Liver (tissue), 9 donors: ENCODE measurements around the gene NBAS. TPM values are rescaled to one million over a fixed set of nuclear protein-coding genes. Genes with fewer than 3 reads are reported as not detected.
"Not testable (repeated sequence)": the region's sequence is repeated elsewhere in the genome, so short reads cannot be mapped to it uniquely, and the experiment has no call there.

Source experiments
- DNase-seq: peaks from one replicate; pipeline ENCODE4 v3.0.0-alpha.2; 2017; ENCODE audit warnings: low spot score
- H3K27ac ChIP-seq, 2 donors: one replicate each; pipeline ENCODE4 v1.7.0; 2013; ENCODE audit warnings: inconsistent platforms in 2 of 2, low read length in 2 of 2, control low read depth in 1 of 2, low read depth in 1 of 2, mild to moderate bottlenecking in 1 of 2
- H3K27me3 ChIP-seq, 4 donors: one replicate each; pipeline versions ENCODE4 v1.6.1 to v1.7.0; 2013; ENCODE audit warnings: low read length in 3 of 4, inconsistent platforms in 1 of 4, mild to moderate bottlenecking in 1 of 4, moderate library complexity in 1 of 4; ENCODE audit not compliant: control insufficient read depth in 4 of 4, insufficient read depth in 4 of 4
- H3K36me3 ChIP-seq, 4 donors: one replicate each; pipeline versions ENCODE4 v1.6.1 to v1.7.0; 2013; ENCODE audit warnings: low read length in 3 of 4, mild to moderate bottlenecking in 3 of 4, low read depth in 1 of 4, moderate library complexity in 1 of 4; ENCODE audit not compliant: control insufficient read depth in 4 of 4, insufficient read depth in 3 of 4
- H3K4me1 ChIP-seq, 4 donors: one replicate each; pipeline versions ENCODE4 v1.6.1 to v1.7.0; 2013; ENCODE audit warnings: low read length in 3 of 4, mild to moderate bottlenecking in 3 of 4, moderate library complexity in 1 of 4; ENCODE audit not compliant: control insufficient read depth in 4 of 4, insufficient read depth in 4 of 4
- H3K4me3 ChIP-seq, 3 donors: one replicate each; pipeline versions ENCODE4 v1.6.1 to v1.7.0; 2013; ENCODE audit warnings: low read length in 3 of 3, control low read depth in 1 of 3, low read depth in 1 of 3, mild to moderate bottlenecking in 1 of 3
- H3K9ac ChIP-seq, 2 donors: one replicate each; pipeline ENCODE4 v1.7.0; 2013; ENCODE audit warnings: low read length in 2 of 2, mild to moderate bottlenecking in 2 of 2, moderate library complexity in 2 of 2, control low read depth in 1 of 2, low read depth in 1 of 2
- H3K9me3 ChIP-seq, 4 donors: one replicate each; pipeline versions ENCODE4 v1.6.1 to v1.7.0; 2013; ENCODE audit warnings: low read length in 3 of 4; ENCODE audit not compliant: control insufficient read depth in 4 of 4
- CTCF ChIP-seq: fragments of 150-350 bp; IDR thresholded peaks from 2 replicates; pipeline ENCODE4 v1.5.1; 2017; ENCODE audit warnings: improper control_type of control experiment, low read depth, low read length; ENCODE audit not compliant: missing input control
- EGR1 ChIP-seq, 2 donors: IDR thresholded peaks; 2 replicates each; pipeline ENCODE4 v1.6.1; 2016 to 2018; ENCODE audit warnings: antibody characterized with exemption in 2 of 2, low read depth in 2 of 2
- FOXA2 ChIP-seq: IDR thresholded peaks from 2 replicates; pipeline ENCODE4 v1.6.1; 2016; ENCODE audit warnings: antibody characterized with exemption
- HNF4A ChIP-seq, 2 donors: conservative IDR thresholded peaks; 2 replicates each; pipeline ENCODE4 v1.6.1; 2016; ENCODE audit warnings: antibody characterized with exemption in 2 of 2, mild to moderate bottlenecking in 2 of 2
- HNF4G ChIP-seq: IDR thresholded peaks from 2 replicates; pipeline ENCODE4 v1.6.1; 2016; ENCODE audit warnings: antibody characterized with exemption
- JUND ChIP-seq, 2 donors: IDR thresholded peaks; 2 replicates each; pipeline ENCODE4 v1.6.1; 2016; ENCODE audit warnings: antibody characterized with exemption in 2 of 2
- MAX ChIP-seq: IDR thresholded peaks from 2 replicates; pipeline ENCODE4 v1.6.1; 2016; ENCODE audit warnings: antibody characterized with exemption
- RAD21 ChIP-seq, 2 donors: IDR thresholded peaks; 2 replicates each; pipeline ENCODE4 v1.6.1; 2016; ENCODE audit warnings: antibody characterized with exemption in 2 of 2, mild to moderate bottlenecking in 2 of 2
- REST ChIP-seq: IDR thresholded peaks from 2 replicates; pipeline ENCODE4 v1.6.1; 2016; ENCODE audit warnings: antibody characterized with exemption, mild to moderate bottlenecking
- SP1 ChIP-seq: IDR thresholded peaks from 2 replicates; pipeline ENCODE4 v1.6.1; 2018; ENCODE audit warnings: antibody characterized with exemption, mild to moderate bottlenecking
- TAF1 ChIP-seq: conservative IDR thresholded peaks from 2 replicates; pipeline ENCODE4 v1.6.1; 2016; ENCODE audit warnings: antibody characterized with exemption, mild to moderate bottlenecking
- WGBS: extraction: QIAGEN DNeasy Blood & Tissue Kit; methylation state at CpG from one replicate; pipeline ENCODE4 v1.1.7; 2013; 5-methylcytosine and 5-hydroxymethylcytosine counted together
- polyA plus RNA-seq, 2 donors: library from polyadenylated mRNA; stranded (reverse) in 1 of 2; unstranded in 1 of 2; fragments of 200-250 nt in 1 of 2; fragments of >200 nt in 1 of 2; fragmentation: Nextera tagmentation in 1 of 2; extraction: Ambion mirVana in 1 of 2; gene quantifications; one replicate each; pipeline versions ENCODE4 v1.2.1 to v1.2.3, GENCODE V29; 2013 to 2015
- total RNA-seq, 2 donors: library from RNA; depleted of rRNA; stranded (reverse); fragments of >200 nt; gene quantifications; one replicate each; pipeline ENCODE4 v1.2.3, GENCODE V29; 2014
- donor health status: healthy.
- donor health status: healthy.
- donor health status: healthy.
- donor health status: healthy.
- donor health status: healthy.

Gene NBAS
- total and polyA plus RNA-seq, 4 donors = 10.5 to 40.0 (median 18.9) TPM

GRCh38 chr2:15504882-15505663, 56.1 kb downstream of the NBAS start (continued):
- TF ChIP-seq MAX (no peak), REST (no peak), JUND (IDR thresholded peaks at IDR 0.05) (no peak), HNF4G (no peak)

- not testable (repeated sequence) for H3K9ac ChIP-seq
- 99% methylated on average over 1 of the region's 1 CpG for WGBS
Measured at GRCh38 chr2:15499251-15499650, 61.9 kb downstream of the NBAS start.

GRCh38 chr2:15498554-15498953, 62.6 kb downstream of the NBAS start:
- Histone ChIP-seq H3K36me3 (peaks cover 0 to 14% (median 9%) of the 10 kb centered on the region in 4 donors), H3K27ac (no peak overlapping the region), H3K9ac (no peak overlapping the region), H3K4me3 (no peak overlapping the region), H3K9me3 (no peaks in the 10 kb centered on the region), H3K4me1 (no peaks in the 10 kb centered on the region), H3K27me3 (no peaks in the 10 kb centered on the region)
- WGBS = 96% methylated on average over 6 of the region's 6 CpGs
- no peak for DNase-seq
- TF ChIP-seq HNF4G (no peak), EGR1 (IDR thresholded peaks at IDR 0.05; ENCODE audit: low read depth in 2 of 2) (no peak), HNF4A (conservative IDR thresholded peaks at IDR 0.05) (no peak), RAD21 (IDR thresholded peaks at IDR 0.05) (no peak), MAX (no peak), JUND (IDR thresholded peaks at IDR 0.05) (no peak), SP1 (no peak), CTCF (no peak), TAF1 (no peak), FOXA2 (no peak)

More at GRCh38 chr2:15499251-15499650, 61.9 kb downstream of the NBAS start:
- H3K36me3 ChIP-seq = peaks cover 0 to 14% (median 9%) of the 10 kb centered on the region in 4 donors
- H3K4me1 ChIP-seq, H3K27ac ChIP-seq, DNase-seq, H3K9me3 ChIP-seq, H3K4me3 ChIP-seq, H3K27me3 ChIP-seq: not testable (repeated sequence)
